SU-DHL-6 (cell line): ENCODE data around the gene TP53TG5.

Experiments
- H2AFZ ChIP-seq: fragments of 200-600 bp; sonication (generic); 2 replicates; pipeline ENCODE4 v1.6.1; 2014; ENCODE audit warnings: low read depth, mild to moderate bottlenecking, moderate library complexity, mixed read lengths, antibody characterized with exemption, low read length; ENCODE audit not compliant: severe bottlenecking
- H3F3A ChIP-seq: fragments of 200-600 bp; shearing (Covaris generic); 2 replicates; pipeline ENCODE4 v1.6.0; 2016; ENCODE audit warnings: antibody characterized with exemption, mild to moderate bottlenecking; ENCODE audit not compliant: insufficient read depth
- H3K27ac ChIP-seq: fragments of 200-600 bp; sonication (generic); 2 replicates; pipeline ENCODE4 v1.5.1; 2016; ENCODE audit warnings: low read depth, mild to moderate bottlenecking, low read length, moderate library complexity, mixed read lengths
- H3K27me3 ChIP-seq: fragments of 200-600 bp; sonication (generic), shearing (Covaris generic); 2 replicates; pipeline ENCODE4 v1.6.0; 2014; ENCODE audit warnings: mild to moderate bottlenecking, low read length
- H3K36me3 ChIP-seq: fragments of 200-600 bp; sonication (generic); 2 replicates; pipeline ENCODE4 v1.6.1; 2014; ENCODE audit warnings: mild to moderate bottlenecking, low read length, mixed read lengths
- H3K4me2 ChIP-seq: fragments of 300-600, 200-600 bp; shearing (Covaris generic), sonication (generic); 2 replicates; pipeline ENCODE4 v1.6.0; 2014; ENCODE audit warnings: low read length, low read depth, mild to moderate bottlenecking; ENCODE audit not compliant: poor library complexity, severe bottlenecking
- H3K4me3 ChIP-seq: fragments of 200-600 bp; sonication (generic); 2 replicates; pipeline ENCODE4 v1.5.1; 2014; ENCODE audit warnings: antibody characterized with exemption, low read length, mild to moderate bottlenecking, mixed read lengths; ENCODE audit not compliant: insufficient read depth, poor library complexity, severe bottlenecking
- H3K79me2 ChIP-seq: fragments of 200-600 bp; sonication (generic); 2 replicates; pipeline ENCODE4 v1.6.1; 2014; ENCODE audit warnings: mild to moderate bottlenecking, low read length, moderate library complexity; ENCODE audit not compliant: insufficient read depth
- H3K9ac ChIP-seq: fragments of 200-600 bp; sonication (generic); 2 replicates; pipeline ENCODE4 v1.7.0; 2014; ENCODE audit warnings: mild to moderate bottlenecking, low read length
- H3K9me2 ChIP-seq: fragments of 200-600 bp; sonication (generic); replicated peaks from 2 replicates; pipeline ENCODE4 v1.6.1; 2014; ENCODE audit warnings: low read length; ENCODE audit not compliant: insufficient read depth
- H3K9me3 ChIP-seq: fragments of 200-600 bp; sonication (generic); 2 replicates; pipeline ENCODE4 v1.6.1; 2014; ENCODE audit warnings: low read length, mixed read lengths; ENCODE audit not compliant: insufficient read depth
- H4K20me1 ChIP-seq: fragments of 200-600 bp; sonication (generic); 2 replicates; pipeline ENCODE4 v1.6.1; 2014; ENCODE audit warnings: low read depth, mild to moderate bottlenecking, antibody characterized with exemption, low read length, moderate library complexity, mixed read lengths
- CTCF ChIP-seq: fragments of 200-600 bp; sonication (generic); IDR thresholded peaks from one replicate; pipeline ENCODE4 v1.5.1; 2017; ENCODE audit warnings: antibody characterized with exemption, mild to moderate bottlenecking, low read length, moderate library complexity; ENCODE audit not compliant: insufficient read depth, poor library complexity, severe bottlenecking
- EZH2phosphoT487 ChIP-seq: fragments of 200-600 bp; sonication (generic), shearing (Covaris generic); conservative IDR thresholded peaks from 2 replicates; pipeline ENCODE4 v1.6.1; 2018; ENCODE audit warnings: mild to moderate bottlenecking, antibody characterized with exemption, low read length, moderate library complexity, mixed read lengths

Gene TP53TG5

DNA sequence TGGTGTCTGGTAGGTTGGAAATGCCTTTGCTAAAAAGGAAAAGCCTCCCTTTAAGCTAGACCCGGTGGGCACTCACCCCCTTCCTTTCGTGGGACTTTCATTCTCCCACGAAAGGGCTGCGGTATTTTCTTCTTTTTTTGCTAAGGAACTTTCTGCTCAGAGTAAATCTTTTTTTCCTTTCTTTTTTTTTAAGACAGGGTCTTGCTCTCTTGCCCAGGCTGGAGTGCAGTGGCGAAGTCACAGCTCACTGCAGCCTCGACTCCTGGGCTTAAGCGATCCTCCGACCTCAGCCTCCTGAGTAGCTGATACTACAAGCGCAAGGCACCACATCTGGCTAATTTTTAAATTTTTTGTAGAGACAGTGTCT lies 4.0 kb downstream of the TP53TG5 start:
- no peaks in the 10 kb centered on the region for H3K27me3 ChIP-seq
- H3K9ac ChIP-seq = no peak overlapping the region
- no peak for TF ChIP-seq CTCF
- TF ChIP-seq EZH2phosphoT487 = no peak
- H3K4me3 ChIP-seq = no peak overlapping the region
- H3K9me2 ChIP-seq = no peaks in the 10 kb centered on the region
- no peaks in the 10 kb centered on the region for H3K9me3 ChIP-seq
- no peaks in the 10 kb centered on the region for H3K36me3 ChIP-seq
- no peak overlapping the region for H3K27ac ChIP-seq
- H2AFZ ChIP-seq = no peak overlapping the region
- H3F3A ChIP-seq = peaks cover 1% of the 10 kb centered on the region; the same call in 1 of the 2 replicates
- H4K20me1 ChIP-seq = no peaks in the 10 kb centered on the region
- H3K4me2 ChIP-seq = no peak overlapping the region
- no peaks in the 10 kb centered on the region for H3K79me2 ChIP-seq

- Histone ChIP-seq H3K27ac (no peak overlapping the region), H3K9ac (peak overlapping the region; percentile 10; the same call in 1 of the 2 replicates), H3K4me2 (peak overlapping the region; percentile 41), H3K36me3 (no peaks in the 10 kb centered on the region), H3K4me3 (no peak overlapping the region), H4K20me1 (no peaks in the 10 kb centered on the region), H3K9me2 (no peaks in the 10 kb centered on the region), H3K27me3 (no peaks in the 10 kb centered on the region), H3F3A (peaks cover 3% of the 10 kb centered on the region; the same call in 1 of the 2 replicates), H3K79me2 (no peaks in the 10 kb centered on the region), H3K9me3 (no peaks in the 10 kb centered on the region), H2AFZ (no peak overlapping the region)
- no peak for TF ChIP-seq EZH2phosphoT487
- peak; percentile 91 for TF ChIP-seq CTCF
These were observed 4.6 kb downstream of the TP53TG5 start for GRCh38 chr20:45373353-45374100.

DNA sequence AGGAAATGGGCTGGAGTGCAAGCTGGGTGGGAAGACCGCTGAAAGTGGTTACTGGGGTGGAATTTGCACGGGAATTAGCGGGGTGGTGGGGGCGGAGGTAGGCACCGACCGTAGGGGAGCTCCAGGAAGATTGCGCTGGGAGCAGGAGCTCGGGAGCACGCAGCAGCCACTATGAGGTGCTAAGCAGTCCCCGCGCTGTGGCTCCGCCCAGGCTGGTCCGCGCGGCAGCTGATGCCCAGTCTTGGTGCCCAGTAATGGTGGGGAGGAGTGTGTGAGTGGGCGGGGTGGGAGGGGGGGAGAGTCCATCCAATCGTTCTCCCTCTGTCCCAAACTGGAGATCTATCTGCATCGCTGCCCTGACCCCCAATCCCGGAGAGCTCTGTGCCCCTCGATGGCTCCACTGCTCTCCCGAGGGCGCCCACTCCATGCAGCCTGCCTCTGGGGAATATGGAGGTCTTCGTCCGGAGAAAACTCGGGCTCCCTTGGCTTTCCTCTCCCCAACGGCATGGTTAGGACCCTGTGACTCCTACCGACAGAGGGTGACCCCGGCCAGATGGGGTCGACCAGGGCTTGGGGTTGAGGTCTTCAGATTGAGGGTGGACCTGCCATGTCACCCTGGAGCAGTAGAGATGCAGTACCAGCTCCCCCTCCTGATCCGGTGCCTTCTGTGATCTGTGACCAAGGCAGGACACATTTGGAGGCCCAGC lies 5.3 kb downstream of the TP53TG5 start:
- TF ChIP-seq CTCF (no peak), EZH2phosphoT487 (no peak)
- no peaks in the 10 kb centered on the region for H3K9me2 ChIP-seq
- no peaks in the 10 kb centered on the region for H3K36me3 ChIP-seq
- no peaks in the 10 kb centered on the region for H3K27me3 ChIP-seq
- no peaks in the 10 kb centered on the region for H3K9me3 ChIP-seq
- peaks cover 6% of the 10 kb centered on the region for H3F3A ChIP-seq
- H2AFZ ChIP-seq = no peak overlapping the region
- no peaks in the 10 kb centered on the region for H4K20me1 ChIP-seq
- no peak overlapping the region for H3K9ac ChIP-seq
- no peak overlapping the region for H3K4me2 ChIP-seq
- H3K4me3 ChIP-seq = no peak overlapping the region
- H3K27ac ChIP-seq = no peak overlapping the region
- H3K79me2 ChIP-seq = no peaks in the 10 kb centered on the region
